AG08395 (cell line): ENCODE results near the gene STK39.

Experiments used
- DNase-seq: peaks from one replicate; pipeline ENCODE4 v3.0.0; 2012; ENCODE audit warnings: mixed read lengths, low spot score

STK39 gene

DNA sequence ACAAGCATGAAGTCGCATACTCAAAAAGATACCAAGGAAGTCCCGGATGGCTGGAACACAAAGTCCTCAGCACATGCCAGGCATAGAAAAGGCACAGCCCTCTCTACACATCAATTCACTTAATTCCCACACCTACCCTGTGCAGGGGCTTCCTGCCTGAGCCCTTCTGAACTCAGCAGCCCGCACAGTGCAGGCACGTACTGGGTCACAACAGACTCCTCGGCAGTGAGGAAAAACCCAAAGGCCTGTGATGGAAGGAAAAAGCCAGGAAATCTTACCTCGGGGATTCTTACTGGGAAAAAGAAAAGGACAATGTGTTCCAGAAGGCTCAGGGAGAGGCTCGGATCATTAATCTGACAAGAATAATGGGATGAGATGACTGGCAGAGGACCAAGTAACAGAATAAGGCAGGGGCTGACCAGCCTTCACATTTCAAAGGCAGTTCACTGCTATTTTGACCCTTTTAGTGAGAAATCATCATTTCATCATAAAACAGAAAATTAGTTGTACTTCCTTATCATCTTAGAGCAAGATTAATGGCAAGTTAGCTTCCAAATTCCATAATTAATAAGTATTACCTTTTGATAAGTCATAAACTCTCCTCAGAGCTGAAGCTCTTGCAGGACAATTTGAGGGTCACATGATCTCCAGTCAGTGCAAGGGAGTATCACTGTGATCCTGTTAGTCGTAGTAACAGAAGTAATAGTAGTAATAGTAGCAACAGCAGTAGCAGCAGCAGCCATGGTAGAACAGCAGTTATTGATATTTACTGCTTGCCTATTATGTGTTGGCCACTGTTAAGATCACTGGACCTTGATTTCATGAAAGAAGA is 87.4 kb downstream of the STK39 start:
- no peak for DNase-seq

GRCh38 chr2:168158586-168158985 is 88.8 kb downstream of the STK39 start:
- no peak for DNase-seq

DNA sequence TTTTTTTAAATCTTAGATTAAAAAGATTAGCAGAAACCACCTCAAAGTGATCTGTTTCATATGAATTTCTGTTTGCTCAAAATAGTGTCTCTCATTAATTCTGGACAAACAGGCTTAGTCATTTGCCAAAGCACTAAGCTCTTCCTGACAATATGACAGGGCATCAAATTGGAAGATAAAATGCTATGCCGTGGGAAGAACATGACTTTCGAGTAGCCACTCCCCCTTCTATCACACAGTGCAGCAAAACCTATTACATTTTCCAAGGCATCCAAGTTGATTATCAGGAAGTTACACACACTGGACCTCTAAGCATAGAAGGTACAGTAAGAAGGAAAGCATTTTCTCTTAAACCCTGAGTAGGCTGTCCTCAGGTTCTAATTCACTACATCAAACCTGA is 89.5 kb downstream of the STK39 start:
- DNase-seq: no peak

- no peak for DNase-seq
Measured at GRCh38 chr2:168157070-168157469, 90.3 kb downstream of the STK39 start.

- DNase-seq: peak; percentile 68
Measured at GRCh38 chr2:168156661-168157060, 90.7 kb downstream of the STK39 start.

- DNase-seq: no peak
Measured at GRCh38 chr2:168155680-168156079, 91.7 kb downstream of the STK39 start.

DNA sequence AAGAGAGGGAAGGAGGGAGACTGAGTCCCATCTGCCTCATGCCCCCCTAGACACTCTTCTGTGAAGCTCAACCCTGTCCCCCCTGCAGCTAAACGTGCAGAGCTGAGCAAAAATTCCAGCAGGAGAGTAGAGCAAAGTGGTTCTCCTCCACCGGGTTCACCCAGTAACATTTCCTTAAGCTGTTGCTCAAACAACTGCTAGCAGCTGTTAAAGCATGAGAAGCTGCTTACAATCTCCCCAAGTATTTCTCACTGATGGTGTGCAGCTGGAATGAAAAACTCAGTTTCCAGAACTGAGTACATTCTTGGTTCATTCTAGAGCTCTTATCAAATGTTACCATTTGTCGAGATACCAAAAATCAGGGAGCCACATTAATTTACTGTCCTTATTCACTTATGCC is 92.3 kb downstream of the STK39 start:
- no peak for DNase-seq

DNA sequence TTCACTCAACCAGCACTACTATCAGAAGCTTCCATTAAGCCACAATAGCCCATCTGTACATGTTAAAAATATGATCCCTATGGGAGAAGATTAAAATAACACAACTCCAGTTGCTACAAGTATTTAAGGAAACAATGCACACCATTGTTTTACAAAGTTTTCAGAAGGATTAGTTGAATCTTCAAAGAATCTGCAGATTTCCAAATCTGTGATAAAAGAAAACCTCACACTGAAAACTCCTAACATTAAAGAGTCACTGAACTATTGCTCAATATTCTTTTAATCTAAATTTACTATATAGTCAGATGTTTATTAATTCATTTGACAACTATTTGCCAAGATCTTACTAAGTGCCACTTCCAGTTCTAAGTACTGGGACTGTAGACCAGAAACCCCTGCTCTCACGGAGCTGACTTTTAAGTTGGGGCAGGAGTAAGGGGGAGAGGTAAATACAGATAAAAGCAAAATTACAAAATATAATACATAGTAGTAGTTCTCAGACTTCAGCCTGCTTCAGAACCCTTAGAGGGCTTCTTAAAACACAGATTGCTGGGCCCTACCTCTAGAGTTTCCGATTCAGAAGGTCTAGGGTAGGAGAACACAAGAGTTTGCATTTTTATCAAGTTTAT is 94.4 kb downstream of the STK39 start:
- DNase-seq: no peak

- no peak for DNase-seq
Measured at GRCh38 chr2:168149986-168150385, 97.4 kb downstream of the STK39 start.

- DNase-seq: no peak
Measured at GRCh38 chr2:168149150-168149974, 98.0 kb downstream of the STK39 start.

DNA sequence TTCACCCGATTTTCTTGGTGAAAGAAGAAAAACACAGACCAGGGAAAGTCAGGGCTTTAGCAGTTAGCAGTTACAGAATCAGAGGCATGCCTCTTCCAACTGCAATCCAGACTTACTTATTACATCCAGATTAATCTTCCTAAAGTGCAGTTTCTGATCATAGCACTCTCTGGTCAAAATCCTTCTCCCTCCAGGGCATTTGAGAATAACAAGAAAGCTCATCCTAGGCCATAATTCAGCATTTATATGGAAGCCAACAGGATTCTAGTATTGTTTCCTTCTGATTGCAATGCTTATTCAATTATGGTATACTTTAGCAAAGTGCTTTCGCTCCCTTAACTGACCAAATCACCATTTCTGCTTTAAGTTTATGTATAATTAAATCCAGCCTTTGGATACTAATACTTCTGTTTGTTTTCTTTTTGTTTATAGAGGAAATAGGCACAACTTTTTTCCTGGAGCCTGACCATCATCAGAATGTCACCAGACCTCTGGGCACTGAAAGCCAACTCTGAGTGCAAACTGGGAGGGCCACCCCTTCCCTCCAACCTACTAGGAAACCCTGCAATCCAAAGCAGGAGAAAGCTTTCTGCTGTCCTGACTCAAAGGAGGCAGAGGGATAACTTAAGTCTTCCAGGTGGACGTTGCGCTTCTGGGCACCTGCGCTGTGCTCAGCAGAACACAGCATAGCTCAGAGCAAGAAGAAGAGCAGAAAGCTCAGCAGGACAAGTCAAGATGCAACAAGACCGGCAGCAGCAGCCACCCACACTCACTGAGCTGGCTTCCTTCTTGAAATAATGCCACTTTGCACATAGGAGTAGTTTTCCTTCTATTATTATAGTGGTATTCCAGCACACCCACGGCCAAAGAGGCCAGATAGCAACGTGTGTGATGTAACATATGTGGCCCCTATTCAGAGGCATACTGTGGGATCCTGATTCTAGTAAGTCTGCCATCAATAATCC is 99.3 kb downstream of the STK39 start:
- no peak for DNase-seq

GRCh38 chr2:168146892-168147810 is 100.2 kb downstream of the STK39 start:
- DNase-seq: no peak

GRCh38 chr2:168145426-168146310 is 101.7 kb downstream of the STK39 start:
- no peak for DNase-seq

DNA sequence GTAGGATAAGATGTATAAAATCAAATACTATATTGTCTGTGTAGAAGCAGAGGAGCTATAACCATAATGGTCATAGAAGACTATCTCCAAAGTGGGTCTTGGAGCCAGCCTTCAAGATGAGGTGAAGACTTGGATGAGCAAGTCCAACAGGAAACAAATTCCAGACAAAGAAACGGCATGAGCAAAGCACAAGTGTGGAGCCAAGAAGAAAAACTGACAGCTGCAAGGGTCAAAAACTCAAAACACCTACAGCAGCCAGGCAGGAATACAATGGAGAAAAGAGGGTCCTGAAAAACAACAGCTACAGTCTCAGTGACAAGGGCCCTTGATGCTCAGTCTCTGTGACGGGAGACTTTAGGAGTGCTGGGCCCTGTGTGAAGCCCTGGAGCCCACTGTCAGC is 102.4 kb downstream of the STK39 start:
- no peak for DNase-seq

DNA sequence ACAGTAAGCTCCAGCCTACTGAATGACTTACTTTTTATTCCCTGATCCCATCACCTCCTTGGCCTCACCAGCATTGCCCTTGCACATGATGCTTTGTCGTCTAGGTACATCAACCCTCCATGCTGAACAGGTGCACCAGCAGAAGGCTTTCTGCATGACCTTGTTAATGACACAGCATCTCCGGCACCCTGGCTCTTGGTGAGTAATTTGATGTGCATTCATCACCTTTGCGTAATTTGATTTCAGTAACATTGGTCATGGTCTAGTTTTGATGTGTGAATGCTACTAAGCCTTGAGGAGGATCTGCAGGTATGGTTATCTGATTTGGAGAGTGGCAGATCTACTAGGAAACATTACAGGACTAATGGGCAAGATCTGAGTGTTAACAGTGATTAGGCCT is 103.6 kb downstream of the STK39 start:
- no peak for DNase-seq

- DNase-seq: no peak
Measured at GRCh38 chr2:168140892-168141291, 106.5 kb downstream of the STK39 start.

DNA sequence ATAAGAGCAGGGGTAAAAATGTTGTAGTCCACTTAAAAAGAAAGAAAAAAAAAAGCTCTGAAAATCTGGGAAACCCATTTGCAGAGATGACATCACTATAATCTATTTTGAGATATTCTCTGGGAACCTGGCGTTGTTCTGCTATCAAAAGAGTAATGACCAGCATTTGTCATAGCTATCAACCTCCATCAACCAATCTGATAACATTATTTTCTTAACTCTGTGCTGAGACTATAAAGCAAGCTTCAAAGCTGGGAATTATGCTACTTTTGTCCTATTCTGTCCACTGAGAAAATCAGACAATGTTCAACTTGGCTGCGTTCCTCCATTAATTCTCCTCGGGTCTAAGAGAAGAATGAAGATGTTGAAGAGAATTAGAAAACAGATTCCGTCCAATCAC is 107.5 kb downstream of the STK39 start:
- DNase-seq: no peak

DNA sequence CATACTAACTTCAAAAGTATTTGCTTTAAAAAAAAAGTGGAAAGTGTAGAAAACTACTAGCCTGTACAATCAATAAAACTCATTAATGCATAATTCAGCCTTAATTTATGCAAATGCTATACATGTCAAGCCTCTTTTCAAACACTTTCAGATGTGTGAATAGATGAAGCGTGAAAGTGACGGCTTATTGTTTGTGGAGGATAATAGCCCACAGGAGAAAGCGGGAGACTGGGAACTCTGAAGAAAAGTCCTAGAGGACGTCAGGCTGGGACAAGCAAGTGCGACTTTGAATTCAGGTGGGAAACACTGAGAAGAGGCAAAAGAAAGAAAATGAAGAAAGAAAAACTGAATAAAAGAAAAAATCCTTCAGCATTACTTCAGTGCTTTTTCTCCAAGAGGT is 108.5 kb downstream of the STK39 start:
- no peak for DNase-seq

DNA sequence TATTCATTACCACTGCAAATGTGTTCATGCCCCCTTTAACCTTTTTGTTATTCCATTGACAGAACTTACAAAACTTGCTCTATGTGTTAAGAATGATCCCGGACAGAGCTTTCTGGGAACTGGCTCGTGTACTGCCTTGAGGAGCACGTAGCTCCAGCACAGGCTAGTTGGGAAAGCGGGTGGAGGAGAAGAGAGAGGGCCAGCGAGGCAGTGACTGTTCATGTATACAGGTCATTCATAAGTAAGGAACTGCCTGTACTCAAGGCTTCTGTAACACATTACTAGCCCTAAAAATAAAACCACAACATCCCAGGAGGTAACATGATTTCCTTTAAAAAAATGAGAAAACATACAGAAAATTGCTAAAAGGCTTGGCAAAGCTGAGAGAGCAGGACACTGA is 109.0 kb downstream of the STK39 start:
- DNase-seq: no peak
